OCI-LY3 (cell line): ENCODE data around the gene NOS1.

Source experiments
- H2AFZ ChIP-seq: fragments of 200-600, 300-600 bp; shearing (Covaris generic); 2 replicates; pipeline ENCODE4 v1.6.0; 2014; ENCODE audit warnings: antibody characterized with exemption, low read depth, low read length
- H3K27ac ChIP-seq: fragments of 200-600, 300-600 bp; sonication (generic); 2 replicates; pipeline ENCODE4 v1.5.1; 2014; ENCODE audit warnings: mild to moderate bottlenecking, low read length, moderate library complexity, mixed read lengths
- H3K27me3 ChIP-seq: fragments of 200-600, 300-600 bp; sonication (generic); 2 replicates; pipeline ENCODE4 v1.6.1; 2014; ENCODE audit warnings: low read depth, low read length, mixed read lengths
- H3K36me3 ChIP-seq: fragments of 200-600, 300-600 bp; sonication (generic); replicated peaks from 2 replicates; pipeline ENCODE3; 2014; ENCODE audit warnings: low read depth, low read length, mixed read lengths
- H3K4me1 ChIP-seq: fragments of 300-600, 200-600 bp; sonication (generic); 2 replicates; pipeline ENCODE4 v1.6.1; 2014; ENCODE audit warnings: low read length, mixed read lengths
- H3K4me2 ChIP-seq: fragments of 200-600, 300-600 bp; sonication (generic); 2 replicates; pipeline ENCODE4 v1.6.1; 2014; ENCODE audit warnings: low read length, mixed read lengths
- H3K4me3 ChIP-seq: fragments of 300-600, 200-600 bp; sonication (generic); 2 replicates; pipeline ENCODE4 v1.5.1; 2014; ENCODE audit warnings: antibody characterized with exemption, mild to moderate bottlenecking, low read length, moderate library complexity
- H3K79me2 ChIP-seq: fragments of 300-600, 200-600 bp; shearing (Covaris generic); 2 replicates; pipeline ENCODE4 v1.6.1; 2014; ENCODE audit warnings: mild to moderate bottlenecking, low read length, mixed read lengths
- H3K9ac ChIP-seq: fragments of 300-600, 200-600 bp; shearing (Covaris generic); 2 replicates; pipeline ENCODE4 v1.6.0; 2014; ENCODE audit warnings: mild to moderate bottlenecking, low read length, moderate library complexity
- H3K9me3 ChIP-seq: fragments of 200-600, 300-600 bp; shearing (Covaris generic); 2 replicates; pipeline ENCODE4 v1.6.1; 2014; ENCODE audit warnings: low read length, mixed read lengths; ENCODE audit not compliant: insufficient read depth
- H4K20me1 ChIP-seq: fragments of 200-600, 300-600 bp; sonication (generic); 2 replicates; pipeline ENCODE4 v1.6.1; 2016; ENCODE audit warnings: low read length, mixed read lengths; ENCODE audit not compliant: insufficient read depth
- EZH2phosphoT487 ChIP-seq: fragments of 200-600 bp; shearing (Covaris generic); IDR thresholded peaks from 2 replicates; pipeline ENCODE4 v1.6.1; 2018; ENCODE audit warnings: antibody characterized with exemption, mixed run types, low read depth
- TF ChIP-seq, protein P1 (sequence below): fragments of 200-600, 300-600 bp; sonication (generic); IDR thresholded peaks from 2 replicates; pipeline ENCODE4 v1.5.1; 2014; ENCODE audit warnings: antibody characterized with exemption, low read length, low read depth

The NOS1 gene

DNA sequence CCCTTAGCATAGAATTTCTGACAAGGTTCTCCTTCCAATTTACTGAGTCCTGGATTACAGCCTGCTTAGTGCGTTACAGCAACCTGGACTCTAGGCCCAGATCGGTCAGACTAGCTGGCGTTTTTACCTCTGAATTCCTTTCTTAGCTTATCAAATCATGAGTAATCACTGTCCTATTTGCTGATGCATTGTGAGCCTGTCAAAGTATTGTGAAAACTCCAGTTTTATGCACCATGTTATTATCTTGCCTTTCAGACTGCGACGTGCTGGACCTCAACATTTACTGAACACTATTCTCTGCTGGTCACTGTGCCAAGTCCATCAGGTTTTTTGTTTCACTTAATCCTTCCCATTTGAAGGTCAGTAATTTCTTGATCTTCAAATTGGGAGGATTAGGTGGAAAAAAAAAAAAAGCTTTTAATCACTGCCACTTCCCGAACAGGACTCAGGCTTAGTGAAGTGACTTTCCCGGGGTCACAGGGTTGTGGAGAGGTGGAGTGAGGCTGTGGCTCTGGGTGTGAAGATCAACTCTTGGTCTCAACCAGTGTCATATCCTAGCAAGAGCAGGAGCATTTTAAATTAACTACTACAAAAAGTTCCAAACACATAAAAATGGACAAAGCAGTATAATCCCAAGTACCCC is 202.4 kb downstream of the NOS1 start:
- TF ChIP-seq EZH2phosphoT487: no peak
- TF ChIP-seq, protein P1, sequence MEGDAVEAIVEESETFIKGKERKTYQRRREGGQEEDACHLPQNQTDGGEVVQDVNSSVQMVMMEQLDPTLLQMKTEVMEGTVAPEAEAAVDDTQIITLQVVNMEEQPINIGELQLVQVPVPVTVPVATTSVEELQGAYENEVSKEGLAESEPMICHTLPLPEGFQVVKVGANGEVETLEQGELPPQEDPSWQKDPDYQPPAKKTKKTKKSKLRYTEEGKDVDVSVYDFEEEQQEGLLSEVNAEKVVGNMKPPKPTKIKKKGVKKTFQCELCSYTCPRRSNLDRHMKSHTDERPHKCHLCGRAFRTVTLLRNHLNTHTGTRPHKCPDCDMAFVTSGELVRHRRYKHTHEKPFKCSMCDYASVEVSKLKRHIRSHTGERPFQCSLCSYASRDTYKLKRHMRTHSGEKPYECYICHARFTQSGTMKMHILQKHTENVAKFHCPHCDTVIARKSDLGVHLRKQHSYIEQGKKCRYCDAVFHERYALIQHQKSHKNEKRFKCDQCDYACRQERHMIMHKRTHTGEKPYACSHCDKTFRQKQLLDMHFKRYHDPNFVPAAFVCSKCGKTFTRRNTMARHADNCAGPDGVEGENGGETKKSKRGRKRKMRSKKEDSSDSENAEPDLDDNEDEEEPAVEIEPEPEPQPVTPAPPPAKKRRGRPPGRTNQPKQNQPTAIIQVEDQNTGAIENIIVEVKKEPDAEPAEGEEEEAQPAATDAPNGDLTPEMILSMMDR: no peak
- H3K4me2 ChIP-seq: no peak overlapping the region
- no peaks in the 10 kb centered on the region for H3K27me3 ChIP-seq
- no peak overlapping the region for H3K27ac ChIP-seq
- H3K4me1 ChIP-seq: peaks cover 11% of the 10 kb centered on the region; the same call in 1 of the 2 replicates
- H3K79me2 ChIP-seq: no peaks in the 10 kb centered on the region
- H3K9ac ChIP-seq: no peak overlapping the region
- no peak overlapping the region for H2AFZ ChIP-seq
- H3K9me3 ChIP-seq: no peaks in the 10 kb centered on the region
- no peak overlapping the region for H3K4me3 ChIP-seq
- H4K20me1 ChIP-seq: peaks cover 5% of the 10 kb centered on the region; the same call in 1 of the 2 replicates
- peaks cover 71% of the 10 kb centered on the region for H3K36me3 ChIP-seq
